Measurements from ENCODE around the gene MMS19.

MMS19 gene

DNA sequence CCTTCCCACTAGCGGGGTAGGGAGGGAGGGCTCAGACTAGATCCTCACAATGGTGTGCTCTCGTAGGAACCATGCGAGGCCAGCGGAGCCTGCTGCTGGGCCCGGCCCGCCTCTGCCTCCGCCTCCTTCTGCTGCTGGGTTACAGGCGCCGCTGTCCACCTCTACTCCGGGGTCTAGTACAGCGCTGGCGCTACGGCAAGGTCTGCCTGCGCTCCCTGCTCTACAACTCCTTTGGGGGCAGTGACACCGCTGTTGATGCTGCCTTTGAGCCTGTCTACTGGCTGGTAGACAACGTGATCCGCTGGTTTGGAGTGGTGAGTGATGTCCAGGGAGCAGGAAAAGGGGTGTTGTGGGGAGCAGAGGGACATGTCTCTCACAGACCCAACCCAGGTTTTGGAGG lies 46.6 kb downstream of the MMS19 start:
- Histone ChIP-seq H3K4me1 (ENCODE audit: insufficient read depth, poor library complexity, severe bottlenecking) (peaks cover 14% of the 10 kb centered on the region), H3K4me3 (ENCODE audit: severe bottlenecking) (no peak overlapping the region), H3K27ac (ENCODE audit: poor library complexity, severe bottlenecking) (peak overlapping the region; percentile 14), H3K27me3 (ENCODE audit: insufficient read depth, poor library complexity, severe bottlenecking) (no peaks in the 10 kb centered on the region), H3K9me3 (ENCODE audit: severe bottlenecking) (no peaks in the 10 kb centered on the region), H3K36me3 (ENCODE audit: low read depth) (peaks cover 65% of the 10 kb centered on the region)
- ATAC-seq (ENCODE audit: low read depth) (no peak), DNase-seq (ENCODE audit: low spot score) (no peak)
- TF ChIP-seq, protein P1, sequence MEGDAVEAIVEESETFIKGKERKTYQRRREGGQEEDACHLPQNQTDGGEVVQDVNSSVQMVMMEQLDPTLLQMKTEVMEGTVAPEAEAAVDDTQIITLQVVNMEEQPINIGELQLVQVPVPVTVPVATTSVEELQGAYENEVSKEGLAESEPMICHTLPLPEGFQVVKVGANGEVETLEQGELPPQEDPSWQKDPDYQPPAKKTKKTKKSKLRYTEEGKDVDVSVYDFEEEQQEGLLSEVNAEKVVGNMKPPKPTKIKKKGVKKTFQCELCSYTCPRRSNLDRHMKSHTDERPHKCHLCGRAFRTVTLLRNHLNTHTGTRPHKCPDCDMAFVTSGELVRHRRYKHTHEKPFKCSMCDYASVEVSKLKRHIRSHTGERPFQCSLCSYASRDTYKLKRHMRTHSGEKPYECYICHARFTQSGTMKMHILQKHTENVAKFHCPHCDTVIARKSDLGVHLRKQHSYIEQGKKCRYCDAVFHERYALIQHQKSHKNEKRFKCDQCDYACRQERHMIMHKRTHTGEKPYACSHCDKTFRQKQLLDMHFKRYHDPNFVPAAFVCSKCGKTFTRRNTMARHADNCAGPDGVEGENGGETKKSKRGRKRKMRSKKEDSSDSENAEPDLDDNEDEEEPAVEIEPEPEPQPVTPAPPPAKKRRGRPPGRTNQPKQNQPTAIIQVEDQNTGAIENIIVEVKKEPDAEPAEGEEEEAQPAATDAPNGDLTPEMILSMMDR (IDR thresholded peaks at IDR 0.05; ENCODE audit: poor library complexity, severe bottlenecking) = no peak

DNA sequence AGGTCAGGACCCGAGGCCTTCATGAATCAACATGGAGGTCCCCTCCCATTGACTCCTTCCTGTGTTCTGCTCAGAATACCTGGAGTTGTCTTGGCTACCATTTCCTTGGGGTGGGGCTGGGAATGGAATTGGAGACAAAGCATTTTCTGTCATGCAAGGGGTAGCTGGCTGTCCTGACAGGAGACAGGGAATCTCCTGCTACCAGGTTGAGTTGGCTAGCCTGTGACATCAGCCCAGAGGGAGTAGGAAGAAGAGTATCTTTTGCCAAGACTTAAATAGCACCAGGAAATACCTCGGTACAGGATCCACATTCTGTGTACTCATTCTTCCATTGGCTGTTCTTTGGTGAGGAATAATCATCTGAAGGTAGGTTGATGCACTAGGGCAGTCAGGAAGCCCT lies 47.4 kb downstream of the MMS19 start:
- Histone ChIP-seq H3K4me3 (ENCODE audit: severe bottlenecking) (no peak overlapping the region), H3K27ac (ENCODE audit: poor library complexity, severe bottlenecking) (peak overlapping the region; percentile 14), H3K9me3 (ENCODE audit: severe bottlenecking) (no peaks in the 10 kb centered on the region), H3K4me1 (ENCODE audit: insufficient read depth, poor library complexity, severe bottlenecking) (peaks cover 14% of the 10 kb centered on the region), H3K27me3 (ENCODE audit: insufficient read depth, poor library complexity, severe bottlenecking) (no peaks in the 10 kb centered on the region), H3K36me3 (ENCODE audit: low read depth) (peaks cover 57% of the 10 kb centered on the region)
- no peak for ATAC-seq (ENCODE audit: low read depth)
- TF ChIP-seq, protein P1 (IDR thresholded peaks at IDR 0.05; ENCODE audit: poor library complexity, severe bottlenecking) = no peak
- DNase-seq (ENCODE audit: low spot score) = no peak

DNA sequence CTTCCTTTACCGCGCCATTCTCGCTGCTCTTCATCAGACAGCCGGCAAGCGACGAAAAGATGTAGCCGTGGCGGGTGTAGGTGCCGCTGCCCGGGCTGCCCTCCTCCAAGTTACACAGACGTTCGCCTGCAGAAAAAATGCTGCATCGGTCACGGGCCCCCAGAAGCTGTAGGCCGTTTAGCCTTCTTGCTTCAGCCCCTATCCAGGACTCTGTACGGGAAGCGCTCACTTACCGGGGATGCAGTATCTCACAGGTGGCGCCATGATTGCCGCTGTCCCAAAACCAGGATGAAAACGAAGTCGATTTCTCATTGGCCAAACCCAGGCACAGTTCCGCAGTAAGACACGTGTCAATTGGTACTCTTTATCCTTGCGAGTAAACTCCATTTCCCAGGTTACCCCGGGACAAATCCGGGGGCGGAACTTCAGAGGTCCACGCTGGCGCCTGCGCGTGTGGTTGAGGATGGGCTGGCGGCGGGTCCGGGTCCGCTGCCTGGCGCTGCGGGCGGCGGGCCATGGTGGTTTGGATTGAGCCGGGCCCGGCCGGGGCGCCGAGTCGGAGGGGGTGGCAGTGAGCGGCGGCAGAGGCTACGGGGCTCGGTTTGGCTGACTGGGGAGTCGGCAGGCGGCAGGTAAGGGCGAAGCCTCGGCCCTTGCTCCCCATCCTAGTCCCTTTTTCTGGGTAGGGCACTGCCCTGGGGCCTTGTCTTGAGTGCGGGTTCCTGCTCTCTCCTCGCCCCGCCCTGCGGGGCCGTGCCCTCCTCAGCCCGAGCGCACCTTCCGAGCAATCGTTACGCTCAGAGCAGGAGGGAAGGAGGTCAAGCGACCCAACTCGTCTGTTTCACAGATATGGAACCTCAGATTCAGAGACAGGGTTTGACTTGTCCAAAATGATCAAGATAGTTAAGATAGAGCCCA lies 52.2 kb downstream of the MMS19 start, which contains the start of the genes EXOSC1 and ZDHHC16:
Gene EXOSC1 (minus strand): TSS at position 285 of the 918 bp plus-strand sequence. CDS start 21 bp downstream, at position 264.
Gene ZDHHC16 (plus strand): TSS at position 454 of the 918 bp plus-strand sequence. CDS start 5,501 bp downstream, outside the sequence.
- peaks cover 8% of the 10 kb centered on the region for H3K4me1 ChIP-seq (ENCODE audit: insufficient read depth, poor library complexity, severe bottlenecking)
- DNase-seq (ENCODE audit: low spot score) (peak; percentile 89), ATAC-seq (ENCODE audit: low read depth) (peak; percentile 97)
- peak within 1 kb of the TSS; percentile 32 for H3K27ac ChIP-seq (ENCODE audit: poor library complexity, severe bottlenecking)
- H3K36me3 ChIP-seq (ENCODE audit: low read depth) = peaks cover 30% of the 10 kb centered on the region
- H3K27me3 ChIP-seq (ENCODE audit: insufficient read depth, poor library complexity, severe bottlenecking) = no peaks in the 10 kb centered on the region
- TF ChIP-seq, protein P1 (IDR thresholded peaks at IDR 0.05; ENCODE audit: poor library complexity, severe bottlenecking) = no peak
- no peaks in the 10 kb centered on the region for H3K9me3 ChIP-seq (ENCODE audit: severe bottlenecking)
- H3K4me3 ChIP-seq (ENCODE audit: severe bottlenecking) = peak within 1 kb of the TSS; percentile 59

DNA sequence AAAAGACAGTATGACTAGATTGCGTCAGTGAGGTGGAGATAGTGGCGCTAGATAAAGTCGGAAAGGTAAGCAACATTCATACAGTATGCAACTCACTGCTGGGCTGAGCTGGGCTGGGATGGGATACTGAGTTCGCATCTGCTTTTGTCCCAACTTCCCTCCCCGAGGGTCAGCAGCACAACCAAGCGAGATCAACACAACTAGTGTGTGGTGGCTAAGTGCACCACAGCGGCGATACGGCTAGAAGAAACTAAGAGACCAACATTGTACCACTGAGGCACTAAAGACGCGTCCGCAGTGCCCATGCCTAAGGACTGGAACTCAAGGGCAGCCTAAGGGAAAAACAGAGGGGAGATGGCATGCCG lies 52.9 kb downstream of the MMS19 start:
- no peak for ATAC-seq (ENCODE audit: low read depth)
- Histone ChIP-seq H3K27me3 (ENCODE audit: insufficient read depth, poor library complexity, severe bottlenecking) (no peaks in the 10 kb centered on the region), H3K36me3 (ENCODE audit: low read depth) (peaks cover 37% of the 10 kb centered on the region)

More for the DNA sequence above, 52.9 kb downstream of the MMS19 start:
- DNase-seq (ENCODE audit: low spot score) = no peak
- Histone ChIP-seq H3K9me3 (ENCODE audit: severe bottlenecking) (no peaks in the 10 kb centered on the region), H3K4me3 (ENCODE audit: severe bottlenecking) (peak overlapping the region; percentile 59), H3K4me1 (ENCODE audit: insufficient read depth, poor library complexity, severe bottlenecking) (peaks cover 8% of the 10 kb centered on the region), H3K27ac (ENCODE audit: poor library complexity, severe bottlenecking) (peak overlapping the region; percentile 32)
- TF ChIP-seq, protein P1 (IDR thresholded peaks at IDR 0.05; ENCODE audit: poor library complexity, severe bottlenecking) = no peak
